Lung (tissue), 12 donors: Measurements from ENCODE around the gene WNT7B. TPM values are rescaled to one million over a fixed set of nuclear protein-coding genes. Genes with fewer than 3 reads are reported as not detected.
A peak's percentile ranks its signal among the peaks of the same experiment; 100 is the strongest.

Experiments used
- ATAC-seq: fragments of 200-7000 bp; cut with Tn5 transposase; one replicate; pipeline ENCODE4 v1.9.1; 2020; ENCODE audit warnings: moderate number of reproducible peaks; ENCODE audit not compliant: insufficient read depth, low FRiP score
- DNase-seq, 3 donors: peaks; one replicate each; pipeline ENCODE4 v3.0.0-alpha.2; 2013 to 2017
- H3K27ac ChIP-seq, 2 donors: one replicate each; pipeline ENCODE4 v1.5.1; 2013; ENCODE audit warnings: mild to moderate bottlenecking in 2 of 2, moderate library complexity in 2 of 2, control low read depth in 1 of 2, inconsistent platforms in 1 of 2, low read depth in 1 of 2, low read length in 1 of 2
- H3K27me3 ChIP-seq, 3 donors: one replicate each; pipeline ENCODE4 v1.5.1; 2013; ENCODE audit warnings: low read length in 2 of 3; ENCODE audit not compliant: control insufficient read depth in 3 of 3, insufficient read depth in 3 of 3
- H3K36me3 ChIP-seq, 4 donors: one replicate each; pipeline ENCODE4 v1.5.1; 2013; ENCODE audit warnings: low read length in 4 of 4, mild to moderate bottlenecking in 1 of 4, moderate library complexity in 1 of 4; ENCODE audit not compliant: control insufficient read depth in 4 of 4, insufficient read depth in 4 of 4
- H3K4me1 ChIP-seq, 5 donors: one replicate each; pipeline ENCODE4 v1.5.1; 2013; ENCODE audit warnings: low read length in 5 of 5, mild to moderate bottlenecking in 2 of 5, moderate library complexity in 1 of 5; ENCODE audit not compliant: control insufficient read depth in 5 of 5, insufficient read depth in 5 of 5
- H3K4me3 ChIP-seq: one replicate; pipeline ENCODE4 v1.5.1; 2013; ENCODE audit warnings: mild to moderate bottlenecking, control low read depth, moderate library complexity
- H3K9ac ChIP-seq, 2 donors: one replicate each; pipeline ENCODE4 v1.5.1; 2013; ENCODE audit warnings: low read length in 2 of 2, control low read depth in 1 of 2; ENCODE audit not compliant: insufficient read depth in 1 of 2
- H3K9me3 ChIP-seq, 4 donors: one replicate each; pipeline ENCODE4 v1.5.1; 2013; ENCODE audit warnings: low read length in 3 of 4, mild to moderate bottlenecking in 1 of 4, moderate library complexity in 1 of 4; ENCODE audit not compliant: control insufficient read depth in 4 of 4, insufficient read depth in 3 of 4
- WGBS, 2 donors: extraction: QIAGEN DNeasy Blood & Tissue Kit; methylation state at CpG; one replicate each; pipeline ENCODE4 v1.1.7; 2013; 5-methylcytosine and 5-hydroxymethylcytosine counted together
- polyA plus RNA-seq, 2 donors: library from polyadenylated mRNA; stranded (reverse); fragments of 200-250 nt; gene quantifications; one replicate each; pipeline ENCODE4 v1.2.1, GENCODE V29; 2013
- total RNA-seq, 2 donors: library from RNA; depleted of rRNA in 1 of 2; stranded (reverse); fragments of >200 nt in 1 of 2; gene quantifications; one replicate each; pipeline ENCODE4 v1.2.1, GENCODE V29; 2014 to 2021
- TF ChIP-seq, protein P1 (sequence below): IDR thresholded peaks from 2 replicates; pipeline ENCODE4 v1.5.1; 2012; ENCODE audit warnings: mild to moderate bottlenecking; ENCODE audit errors: control extremely low read depth, extremely low read depth
- donor health status: control.
- donor health status: control.
- donor health status: Bipolar disorder and iron deficiency.
- donor health status: healthy.
- donor health status: DM: yes; HTN: yes; CAD: no.

Gene WNT7B
- total and polyA plus RNA-seq, 4 donors = 3.5 to 12.5 (median 6.5) TPM

DNA sequence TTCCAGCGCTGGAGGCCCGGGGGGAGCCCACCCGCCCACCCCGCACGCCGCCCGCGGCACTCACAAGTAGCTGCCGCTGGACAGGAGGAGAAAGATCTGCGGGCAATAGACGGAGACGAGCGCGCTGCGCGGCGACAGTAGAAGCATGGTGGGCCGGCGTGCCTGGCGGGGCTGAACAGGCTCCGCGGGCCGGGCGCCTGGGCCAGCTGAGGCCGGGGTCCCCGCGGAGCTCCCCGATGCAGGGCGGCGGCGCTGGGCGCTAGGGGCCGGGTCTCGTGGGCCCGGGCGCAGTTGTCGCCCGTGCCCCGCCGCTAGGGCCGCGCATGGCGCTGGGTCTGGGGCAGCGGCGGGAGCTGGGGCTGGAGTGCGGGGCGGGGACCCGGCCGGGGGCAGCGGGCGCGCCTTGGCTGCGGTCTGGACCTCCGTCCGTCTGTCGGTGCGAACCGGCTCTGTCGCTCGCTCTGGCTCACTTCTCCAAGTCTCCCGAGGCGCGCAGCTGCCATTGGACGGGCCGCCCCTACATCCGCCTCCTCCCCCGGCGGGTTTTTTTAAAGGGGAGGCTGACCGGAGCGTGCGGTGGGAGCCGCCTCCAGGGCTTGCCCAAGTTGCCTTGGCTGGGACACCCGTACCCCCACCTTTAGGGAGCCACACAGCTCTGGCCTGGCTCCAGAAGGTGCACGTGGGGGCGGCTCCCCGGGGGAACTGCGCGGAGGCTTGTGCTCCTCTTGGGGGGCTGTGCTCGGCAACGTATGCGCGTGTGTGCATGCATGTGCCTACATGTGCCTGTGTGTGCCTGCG lies 4.7 kb downstream of the WNT7B start:
- peaks cover 0 to 19% (median 9%) of the 10 kb centered on the region in 5 donors for H3K4me1 ChIP-seq
- DNase-seq (no peak), ATAC-seq (no peak)
- peaks cover 6 to 44% (median 43%) of the 10 kb centered on the region in 3 donors for H3K27me3 ChIP-seq
- peaks cover 0 to 2% (median 0%) of the 10 kb centered on the region in 4 donors for H3K36me3 ChIP-seq
- no peak overlapping the region for H3K27ac ChIP-seq
- H3K9ac ChIP-seq = no peak overlapping the region
- H3K9me3 ChIP-seq = peaks cover 0 to 5% (median 0%) of the 10 kb centered on the region in 4 donors
- 32 to 33% methylated on average over 32 to 83 of the region's 83 CpGs for WGBS, 2 donors
- no peak overlapping the region for H3K4me3 ChIP-seq
- TF ChIP-seq, protein P1, sequence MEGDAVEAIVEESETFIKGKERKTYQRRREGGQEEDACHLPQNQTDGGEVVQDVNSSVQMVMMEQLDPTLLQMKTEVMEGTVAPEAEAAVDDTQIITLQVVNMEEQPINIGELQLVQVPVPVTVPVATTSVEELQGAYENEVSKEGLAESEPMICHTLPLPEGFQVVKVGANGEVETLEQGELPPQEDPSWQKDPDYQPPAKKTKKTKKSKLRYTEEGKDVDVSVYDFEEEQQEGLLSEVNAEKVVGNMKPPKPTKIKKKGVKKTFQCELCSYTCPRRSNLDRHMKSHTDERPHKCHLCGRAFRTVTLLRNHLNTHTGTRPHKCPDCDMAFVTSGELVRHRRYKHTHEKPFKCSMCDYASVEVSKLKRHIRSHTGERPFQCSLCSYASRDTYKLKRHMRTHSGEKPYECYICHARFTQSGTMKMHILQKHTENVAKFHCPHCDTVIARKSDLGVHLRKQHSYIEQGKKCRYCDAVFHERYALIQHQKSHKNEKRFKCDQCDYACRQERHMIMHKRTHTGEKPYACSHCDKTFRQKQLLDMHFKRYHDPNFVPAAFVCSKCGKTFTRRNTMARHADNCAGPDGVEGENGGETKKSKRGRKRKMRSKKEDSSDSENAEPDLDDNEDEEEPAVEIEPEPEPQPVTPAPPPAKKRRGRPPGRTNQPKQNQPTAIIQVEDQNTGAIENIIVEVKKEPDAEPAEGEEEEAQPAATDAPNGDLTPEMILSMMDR = no peak

DNA sequence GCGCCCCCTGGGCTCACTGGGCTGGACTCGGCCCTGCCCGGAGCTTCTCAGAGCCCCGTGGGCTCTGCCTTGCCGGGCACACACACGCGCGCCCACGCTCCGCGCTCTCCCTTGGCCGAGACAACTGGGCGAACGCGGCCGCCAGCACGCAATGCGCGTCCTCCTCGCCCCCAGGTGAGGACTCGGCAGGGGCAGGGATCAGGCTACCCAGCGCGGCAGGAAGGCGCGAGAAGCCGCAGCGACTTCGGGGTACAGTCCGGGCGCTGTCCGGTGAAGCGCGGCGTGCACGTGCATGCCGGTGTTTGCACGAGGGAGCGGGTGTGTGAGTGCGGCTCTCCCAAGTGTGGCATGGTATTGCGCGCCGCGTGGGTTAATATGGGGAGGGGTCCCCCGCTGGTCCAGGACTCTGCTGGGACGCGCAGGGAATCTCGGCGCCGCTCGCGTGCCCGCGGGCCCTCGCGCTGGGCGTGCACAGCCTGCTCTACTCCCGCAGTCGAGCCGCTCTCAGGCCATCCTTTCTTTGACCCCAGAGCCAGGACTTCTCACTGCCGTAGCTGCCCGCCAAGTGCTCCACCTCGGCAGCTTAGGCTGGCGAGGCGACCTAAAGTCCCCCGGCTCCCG lies 5.4 kb downstream of the WNT7B start:
- peaks cover 0 to 2% (median 0%) of the 10 kb centered on the region in 4 donors for H3K36me3 ChIP-seq
- H3K9me3 ChIP-seq = peaks cover 0 to 5% (median 0%) of the 10 kb centered on the region in 4 donors
- H3K27me3 ChIP-seq = peaks cover 6 to 44% (median 43%) of the 10 kb centered on the region in 3 donors
- H3K9ac ChIP-seq = no peak overlapping the region
- WGBS, 2 donors = 13 to 30% methylated on average over 63 to 66 of the region's 66 CpGs
- TF ChIP-seq, protein P1 = no peak
- no peak overlapping the region for H3K4me3 ChIP-seq
- DNase-seq (no peak), ATAC-seq (no peak)
- no peak overlapping the region for H3K27ac ChIP-seq
- H3K4me1 ChIP-seq = peaks cover 0 to 19% (median 9%) of the 10 kb centered on the region in 5 donors

DNA sequence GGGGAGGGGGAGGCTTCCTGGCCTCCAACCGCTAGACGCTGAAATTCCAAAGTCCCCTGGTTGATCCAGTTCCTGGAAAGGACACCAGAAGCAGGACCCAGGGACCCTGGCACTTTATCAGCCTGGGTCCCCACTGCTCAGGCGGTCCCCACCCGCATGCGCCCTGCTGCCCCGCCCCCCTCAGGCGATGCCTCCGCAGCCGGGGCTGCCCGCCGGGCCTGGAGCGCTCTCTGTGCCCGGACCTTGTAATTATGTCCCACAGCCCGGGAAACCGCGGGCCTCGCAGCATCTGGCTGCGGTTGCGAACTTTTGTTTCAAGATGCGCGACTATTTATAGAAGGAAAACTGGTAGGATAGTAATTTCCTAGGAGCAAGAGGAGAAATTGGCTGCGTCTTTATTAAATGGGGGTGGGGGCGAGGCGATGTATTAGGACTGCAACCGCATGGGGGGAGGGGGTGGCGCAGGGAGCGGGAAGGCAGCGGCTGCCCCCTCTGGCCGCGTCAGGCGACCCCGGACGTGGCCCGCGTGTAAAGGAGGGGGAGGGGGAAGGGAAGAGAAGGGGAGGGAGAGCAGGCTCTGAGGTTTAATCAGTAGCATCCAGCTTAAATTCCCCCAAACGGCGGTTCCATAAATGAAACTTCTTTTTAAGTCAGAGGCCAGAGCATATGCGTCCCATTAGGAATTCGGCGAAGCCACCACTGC lies 6.1 kb downstream of the WNT7B start:
- no peak overlapping the region for H3K4me3 ChIP-seq
- DNase-seq (peak in 1 of 3 donors; percentile 48), ATAC-seq (no peak)
- peaks cover 6 to 44% (median 43%) of the 10 kb centered on the region in 3 donors for H3K27me3 ChIP-seq
- TF ChIP-seq, protein P1 = no peak
- H3K9ac ChIP-seq = no peak overlapping the region
- peaks cover 0 to 19% (median 7%) of the 10 kb centered on the region in 5 donors for H3K4me1 ChIP-seq
- 8 to 24% methylated on average over 37 to 40 of the region's 40 CpGs for WGBS, 2 donors
- H3K36me3 ChIP-seq = peaks cover 0 to 2% (median 0%) of the 10 kb centered on the region in 4 donors
- peaks cover 0 to 5% (median 0%) of the 10 kb centered on the region in 4 donors for H3K9me3 ChIP-seq
- H3K27ac ChIP-seq = no peak overlapping the region
